NCI-H345 treated with DMSO at 0.1 percent for 48 hours (cell line): ENCODE data around the gene MDFI.

Experiments used
- DNase-seq: peaks from one replicate; lab custom pipeline; 2025; ENCODE audit not compliant: unreplicated experiment; lab: John Stamatoyannopoulos, UW

The MDFI gene

GRCh38 chr6:41633056-41633634, 5.1 kb upstream of the MDFI start:
- DNase-seq, result no peak

- DNase-seq, result no peak
These were observed 3.6 kb upstream of the MDFI start for GRCh38 chr6:41634657-41635056.

GRCh38 chr6:41635365-41635764, 2.9 kb upstream of the MDFI start:
- no peak for DNase-seq

GRCh38 chr6:41636833-41637193, 1.5 kb upstream of the MDFI start:
- no peak for DNase-seq

- no peak for DNase-seq
These were observed 870 bp upstream of the MDFI start for GRCh38 chr6:41637194-41638001.

- no peak for DNase-seq
These were observed 904 bp downstream of the MDFI start for GRCh38 chr6:41638935-41639808.

GRCh38 chr6:41639809-41640371, 1.6 kb downstream of the MDFI start:
- no peak for DNase-seq

GRCh38 chr6:41640426-41640825, 2.2 kb downstream of the MDFI start:
- DNase-seq, result no peak

- no peak for DNase-seq
These were observed 3.2 kb downstream of the MDFI start for GRCh38 chr6:41641352-41641925.

- DNase-seq, result no peak
These were observed 4.1 kb downstream of the MDFI start for GRCh38 chr6:41642090-41642959.

- DNase-seq, result no peak
These were observed 5.0 kb downstream of the MDFI start for GRCh38 chr6:41642960-41643898.

- DNase-seq, result no peak
These were observed 5.6 kb downstream of the MDFI start for GRCh38 chr6:41643899-41644269.

- DNase-seq, result no peak
These were observed 6.1 kb downstream of the MDFI start for GRCh38 chr6:41644297-41644879.

- DNase-seq, result no peak
These were observed 6.8 kb downstream of the MDFI start for GRCh38 chr6:41645007-41645618.

GRCh38 chr6:41646026-41646795, 7.9 kb downstream of the MDFI start:
- no peak for DNase-seq

- DNase-seq, result no peak
These were observed 8.8 kb downstream of the MDFI start for GRCh38 chr6:41647061-41647511.

- no peak for DNase-seq
These were observed 9.9 kb downstream of the MDFI start for GRCh38 chr6:41648070-41648585.
